OCI-LY7 (cell line): ENCODE data around the gene COPS6.

Source experiments
- CTCF ChIP-seq: fragments of 200-600 bp; sonication (generic); conservative IDR thresholded peaks from 2 replicates; pipeline ENCODE4 v1.5.1; 2014; ENCODE audit warnings: mild to moderate bottlenecking, antibody characterized with exemption, low read length, moderate library complexity, mixed read lengths
- EZH2phosphoT487 ChIP-seq: fragments of 200-600 bp; sonication (generic); IDR thresholded peaks from 2 replicates; pipeline ENCODE4 v1.6.1; 2018; ENCODE audit warnings: low read depth, borderline replicate concordance, mild to moderate bottlenecking, mixed run types, antibody characterized with exemption, low read length, moderate library complexity, mixed read lengths

GRCh38 chr7:100048680-100049079, 40.1 kb upstream of the COPS6 start:
- no peak for TF ChIP-seq EZH2phosphoT487
- no peak for TF ChIP-seq CTCF
